Sciatic nerve (tissue), 2 donors: Measurements from ENCODE around the gene NHLH2. TPM values are rescaled to one million over a fixed set of nuclear protein-coding genes. Genes with fewer than 3 reads are reported as not detected.
A peak's percentile ranks its signal among the peaks of the same experiment; 100 is the strongest.

Experiments
- ATAC-seq: fragments of 200-7000 bp; cut with Tn5 transposase; one replicate; pipeline ENCODE4 v1.9.1; 2020; ENCODE audit warnings: mild to moderate bottlenecking, moderate library complexity
- DNase-seq: peaks from one replicate; pipeline ENCODE4 v3.0.0-alpha.2; 2020; ENCODE audit warnings: low spot score
- intact Hi-C: fragments of 100-400 bp; cut with DNase I; formaldehyde crosslinking; loops from one replicate; pipeline ENCODE4 v1.14.2; 2022
- total RNA-seq: library from RNA; stranded (reverse); fragmentation: NEBNext Ultra II Directional; extraction: Animal tissue kit (Norgen Biotek cat#: 25700); gene quantifications from one replicate; pipeline ENCODE4 v1.2.1, GENCODE V29; 2021
- donor health status: DM: no; HTN: no; CAD: no.
- donor health status: DM: no; HTN: no; CAD: no.

Gene NHLH2
- total RNA-seq, 1 donor from 2014 or later: not detected

- intact Hi-C loops: no loop called here
- DNase-seq (no peak), ATAC-seq (peak; percentile 32)
Observed at GRCh38 chr1:115839029-115839678, 1.8 kb downstream of the NHLH2 start.

- intact Hi-C loops: no loop called here
- ATAC-seq (no peak), DNase-seq (no peak)
Observed at GRCh38 chr1:115838431-115839028, 2.4 kb downstream of the NHLH2 start.

- intact Hi-C loops: no loop called here
- ATAC-seq (no peak), DNase-seq (no peak)
Observed at GRCh38 chr1:115837740-115838421, 3.0 kb downstream of the NHLH2 start.

GRCh38 chr1:115837341-115837739, 3.6 kb downstream of the NHLH2 start:
- ATAC-seq (no peak), DNase-seq (no peak)
- intact Hi-C loops: no loop called here

GRCh38 chr1:115833856-115834255, 7.1 kb downstream of the NHLH2 start:
- intact Hi-C loops: no loop called here
- ATAC-seq (no peak), DNase-seq (no peak)

GRCh38 chr1:115832651-115833050, 8.3 kb downstream of the NHLH2 start:
- ATAC-seq (no peak), DNase-seq (no peak)
- intact Hi-C loops: no loop called here

GRCh38 chr1:115830963-115831362, 10.0 kb downstream of the NHLH2 start:
- DNase-seq (no peak), ATAC-seq (no peak)
- intact Hi-C loops: no loop called here

GRCh38 chr1:115829947-115830346, 11.0 kb downstream of the NHLH2 start:
- DNase-seq (no peak), ATAC-seq (no peak)
- intact Hi-C loops: no loop called here

GRCh38 chr1:115829023-115829674, 11.8 kb downstream of the NHLH2 start:
- DNase-seq: peak; percentile 54
- intact Hi-C loops: no loop called here
- ATAC-seq: peak; percentile 68

- ATAC-seq: peak; percentile 60
- peak; percentile 57 for DNase-seq
- intact Hi-C loops: no loop called here
Observed at GRCh38 chr1:115828101-115829022, 12.6 kb downstream of the NHLH2 start.

- ATAC-seq (no peak), DNase-seq (no peak)
- intact Hi-C loops: no loop called here
Observed at GRCh38 chr1:115827452-115828044, 13.4 kb downstream of the NHLH2 start.

- intact Hi-C loops: no loop called here
- DNase-seq (no peak), ATAC-seq (no peak)
Observed at GRCh38 chr1:115826628-115827027, 14.3 kb downstream of the NHLH2 start.

- no peak for DNase-seq
- no peak for ATAC-seq
- intact Hi-C loops: no loop called here
Observed at GRCh38 chr1:115822117-115822516, 18.8 kb downstream of the NHLH2 start.

GRCh38 chr1:115815694-115816093, 25.2 kb downstream of the NHLH2 start:
- intact Hi-C loops: no loop called here
- ATAC-seq: no peak

GRCh38 chr1:115814685-115815398, 26.1 kb downstream of the NHLH2 start:
- ATAC-seq: no peak
- intact Hi-C loops: no loop called here
- no peak for DNase-seq

More at GRCh38 chr1:115815694-115816093, 25.2 kb downstream of the NHLH2 start:
- DNase-seq: no peak

GRCh38 chr1:115813727-115814126, 27.2 kb downstream of the NHLH2 start:
- intact Hi-C loops: no loop called here
- DNase-seq (no peak), ATAC-seq (no peak)

- intact Hi-C loops: no loop called here
- ATAC-seq: no peak
Observed at GRCh38 chr1:115811140-115811828, 29.6 kb downstream of the NHLH2 start.

More at GRCh38 chr1:115811140-115811828, 29.6 kb downstream of the NHLH2 start:
- no peak for DNase-seq
